ENCODE data around the gene CRB3. TPM values are rescaled to one million over a fixed set of nuclear protein-coding genes. Genes with fewer than 3 reads are reported as not detected.

CRB3 gene
- total RNA-seq, 2 donors from 2014 or later: 46.4 to 50.9 TPM

GRCh38 chr19:6466526-6467248, 2.6 kb downstream of the CRB3 start:
- peaks cover 43% of the 10 kb centered on the region for H3K36me3 Mint-ChIP-seq (ENCODE audit: low read depth)
- Histone ChIP-seq H3K4me3 (ENCODE audit: low read length) (no peak overlapping the region), H3K27me3 (ENCODE audit: control insufficient read depth, insufficient read depth, low read length, poor library complexity, severe bottlenecking) (peaks cover 15% of the 10 kb centered on the region), H3K4me1 (ENCODE audit: control insufficient read depth, insufficient read depth, low read length) (peaks cover 6% of the 10 kb centered on the region), H3K9ac (ENCODE audit: extremely low read depth, low read length, poor library complexity, severe bottlenecking) (no peak overlapping the region), H3K9me3 (ENCODE audit: control insufficient read depth, low read length) (no peaks in the 10 kb centered on the region), H3K27ac (ENCODE audit: low read depth, low read length) (no peak overlapping the region), H3K36me3 (ENCODE audit: control insufficient read depth, insufficient read depth, low read length) (peaks cover 10% of the 10 kb centered on the region)
- H3K27ac Mint-ChIP-seq: no peak overlapping the region
- no peaks in the 10 kb centered on the region for H3K9me3 Mint-ChIP-seq
- peaks cover 32% of the 10 kb centered on the region for H3K4me1 Mint-ChIP-seq
- WGBS, 2 experiments (ENCODE audit: insufficient coverage in 1 of 2, insufficient read length in 1 of 2): 93 to 95% methylated on average over 16 to 21 of the region's 21 CpGs
- TF ChIP-seq CTCF (conservative IDR thresholded peaks at IDR 0.05): no peak
- no peak overlapping the region for H3K4me3 Mint-ChIP-seq
- DNase-seq: no peak
- peaks cover 15% of the 10 kb centered on the region for H3K27me3 Mint-ChIP-seq (ENCODE audit: insufficient read depth)

- H3K4me3 Mint-ChIP-seq: no peak overlapping the region
- DNase-seq: no peak
- no peaks in the 10 kb centered on the region for H3K9me3 ChIP-seq (ENCODE audit: control insufficient read depth, low read length)
- H3K4me1 Mint-ChIP-seq: peaks cover 32% of the 10 kb centered on the region
- H3K4me3 ChIP-seq (ENCODE audit: low read length): no peak overlapping the region
- peaks cover 43% of the 10 kb centered on the region for H3K36me3 Mint-ChIP-seq (ENCODE audit: low read depth)
- H3K27me3 Mint-ChIP-seq (ENCODE audit: insufficient read depth): peaks cover 10% of the 10 kb centered on the region
- 90 to 91% methylated on average over 3 to 8 of the region's 8 CpGs for WGBS, 2 experiments (ENCODE audit: insufficient coverage in 1 of 2, insufficient read length in 1 of 2)
- TF ChIP-seq CTCF (conservative IDR thresholded peaks at IDR 0.05): no peak
- H3K4me1 ChIP-seq (ENCODE audit: control insufficient read depth, insufficient read depth, low read length): peaks cover 6% of the 10 kb centered on the region
- H3K27me3 ChIP-seq (ENCODE audit: control insufficient read depth, insufficient read depth, low read length, poor library complexity, severe bottlenecking): peaks cover 11% of the 10 kb centered on the region
- peaks cover 10% of the 10 kb centered on the region for H3K36me3 ChIP-seq (ENCODE audit: control insufficient read depth, insufficient read depth, low read length)
- no peak overlapping the region for H3K9ac ChIP-seq (ENCODE audit: extremely low read depth, low read length, poor library complexity, severe bottlenecking)
- no peaks in the 10 kb centered on the region for H3K9me3 Mint-ChIP-seq
- no peak overlapping the region for H3K27ac Mint-ChIP-seq
- H3K27ac ChIP-seq (ENCODE audit: low read depth, low read length): no peak overlapping the region
Observed at GRCh38 chr19:6467384-6467783, 3.3 kb downstream of the CRB3 start.

GRCh38 chr19:6470173-6470572, 6.1 kb downstream of the CRB3 start:
- TF ChIP-seq CTCF (conservative IDR thresholded peaks at IDR 0.05): no peak
- H3K27ac ChIP-seq (ENCODE audit: low read depth, low read length): no peak overlapping the region
- no peaks in the 10 kb centered on the region for H3K9me3 ChIP-seq (ENCODE audit: control insufficient read depth, low read length)
- H3K4me3 ChIP-seq (ENCODE audit: low read length): no peak overlapping the region
- H3K27ac Mint-ChIP-seq: no peak overlapping the region
- H3K36me3 Mint-ChIP-seq (ENCODE audit: low read depth): peaks cover 38% of the 10 kb centered on the region
- peaks cover 10% of the 10 kb centered on the region for H3K36me3 ChIP-seq (ENCODE audit: control insufficient read depth, insufficient read depth, low read length)
- H3K9me3 Mint-ChIP-seq: no peaks in the 10 kb centered on the region
- DNase-seq: peak; percentile 60
- H3K27me3 ChIP-seq (ENCODE audit: control insufficient read depth, insufficient read depth, low read length, poor library complexity, severe bottlenecking): peaks cover 9% of the 10 kb centered on the region
- peaks cover 26% of the 10 kb centered on the region for H3K4me1 Mint-ChIP-seq
- no peak overlapping the region for H3K9ac ChIP-seq (ENCODE audit: extremely low read depth, low read length, poor library complexity, severe bottlenecking)
- peaks cover 1% of the 10 kb centered on the region for H3K4me1 ChIP-seq (ENCODE audit: control insufficient read depth, insufficient read depth, low read length)
- no peak overlapping the region for H3K4me3 Mint-ChIP-seq
- WGBS, 2 experiments (ENCODE audit: insufficient coverage in 1 of 2, insufficient read length in 1 of 2): 85 to 92% methylated on average over 2 to 8 of the region's 8 CpGs
- peaks cover 12% of the 10 kb centered on the region for H3K27me3 Mint-ChIP-seq (ENCODE audit: insufficient read depth)
